HG03064 (cell line): ENCODE data around the gene KRT82.

ENCODE experiments used
- ATAC-seq: cut with Tn5 transposase; IDR thresholded peaks from one replicate; pipeline ENCODE4 v1.9.1; 2021; ENCODE audit warnings: low read depth; ENCODE audit not compliant: unreplicated experiment

KRT82 gene

GRCh38 chr12:52436000-52436827 lies 30.1 kb upstream of the KRT82 start:
- no peak for ATAC-seq

DNA sequence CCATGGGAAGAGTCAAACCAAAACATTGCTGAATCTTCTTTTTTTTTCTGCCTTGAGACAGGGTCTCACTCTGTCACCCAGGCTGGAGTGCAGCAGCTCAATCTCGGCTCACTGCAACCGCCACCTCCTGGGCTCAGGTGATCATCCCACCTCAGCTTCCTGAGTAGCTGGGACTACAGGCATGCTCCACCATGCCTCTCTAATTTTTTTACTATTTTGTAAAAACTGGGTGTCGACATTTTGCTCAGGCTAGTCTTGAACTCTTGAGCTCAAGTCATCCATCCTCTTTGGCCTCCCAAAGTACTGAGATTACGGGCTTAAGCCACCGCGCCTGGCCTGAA lies 29.5 kb upstream of the KRT82 start:
- no peak for ATAC-seq

- no peak for ATAC-seq
Observed at GRCh38 chr12:52434760-52435530, 28.8 kb upstream of the KRT82 start.

DNA sequence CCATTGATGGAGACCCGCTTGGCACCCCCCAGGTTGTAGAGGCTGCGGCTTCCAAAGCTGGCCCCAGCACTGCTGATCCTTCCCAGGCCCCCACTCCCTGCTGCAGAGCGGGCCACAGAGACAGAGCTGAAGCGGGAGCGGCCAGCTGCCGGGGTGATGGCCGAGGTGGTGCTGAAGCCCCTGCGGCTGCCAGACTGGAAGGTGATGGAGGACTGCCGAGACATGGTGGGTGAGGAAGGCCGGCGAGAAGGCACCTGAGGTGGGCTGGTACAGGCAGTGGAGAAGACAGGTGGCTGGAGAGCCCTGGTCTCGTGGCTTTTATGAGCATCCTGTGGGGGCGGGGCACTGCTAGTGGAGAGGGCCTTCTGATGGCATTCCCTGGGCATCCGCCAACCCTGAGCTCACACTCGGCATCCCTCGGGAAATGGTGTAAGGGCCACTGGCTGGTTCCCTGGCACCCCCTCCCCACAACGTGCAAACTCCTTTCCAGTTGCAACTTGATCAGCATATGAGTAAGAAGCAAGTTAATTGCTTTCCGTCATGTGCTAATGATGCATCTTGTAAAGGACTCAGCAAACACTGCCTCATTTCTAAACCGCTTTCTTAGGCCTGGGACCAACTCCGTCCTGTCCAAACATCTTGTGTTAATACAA lies 28.1 kb upstream of the KRT82 start, which contains the start of gene KRT75:
Gene KRT75, minus strand, starts transcription at position 291 of the 653 bp plus-strand sequence. Its CDS starts 67 bp downstream, at position 224.
- no peak for ATAC-seq

GRCh38 chr12:52433501-52434080 lies 27.5 kb upstream of the KRT82 start:
- ATAC-seq = no peak

- ATAC-seq = no peak
Observed at GRCh38 chr12:52432559-52433207, 26.5 kb upstream of the KRT82 start.

DNA sequence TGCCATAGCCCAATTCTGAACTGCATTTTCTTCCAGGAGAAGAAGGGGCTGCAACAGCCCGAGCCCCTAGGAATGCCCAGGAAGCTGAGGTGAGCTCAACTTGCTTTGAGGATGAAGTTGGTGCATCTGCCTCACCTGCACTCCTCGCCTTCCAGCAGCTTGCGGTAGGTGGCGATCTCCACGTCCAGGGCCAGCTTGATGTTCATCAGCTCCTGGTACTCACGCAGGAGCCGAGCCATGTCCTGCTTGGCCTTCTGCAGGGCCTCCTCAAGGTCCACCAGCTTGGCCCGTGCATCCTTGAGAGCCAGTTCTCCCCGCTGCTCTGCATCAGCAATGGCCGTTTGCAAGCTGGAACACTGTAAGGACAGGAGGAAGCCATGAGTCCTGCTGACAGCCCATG lies 22.0 kb upstream of the KRT82 start:
- ATAC-seq = no peak

DNA sequence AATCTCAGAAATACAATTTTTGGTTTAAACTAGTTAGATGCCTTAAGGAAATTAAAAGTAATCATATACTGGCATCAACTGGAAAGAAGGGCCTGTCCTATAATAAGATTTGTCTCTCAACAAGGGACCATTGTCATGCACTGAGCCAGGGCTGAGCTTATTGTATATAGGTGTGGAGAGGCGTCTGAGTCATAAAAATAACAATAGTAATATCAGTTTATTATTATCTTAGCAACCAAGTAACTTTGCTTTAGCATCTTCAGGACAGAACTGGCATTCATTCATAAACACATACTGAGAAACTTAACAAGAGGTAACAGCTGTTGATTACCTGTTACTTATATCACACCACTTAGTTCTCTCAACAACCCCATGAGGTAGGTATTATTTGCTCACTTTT lies 20.9 kb upstream of the KRT82 start:
- no peak for ATAC-seq

GRCh38 chr12:52426034-52426433 lies 19.9 kb upstream of the KRT82 start:
- ATAC-seq = no peak

DNA sequence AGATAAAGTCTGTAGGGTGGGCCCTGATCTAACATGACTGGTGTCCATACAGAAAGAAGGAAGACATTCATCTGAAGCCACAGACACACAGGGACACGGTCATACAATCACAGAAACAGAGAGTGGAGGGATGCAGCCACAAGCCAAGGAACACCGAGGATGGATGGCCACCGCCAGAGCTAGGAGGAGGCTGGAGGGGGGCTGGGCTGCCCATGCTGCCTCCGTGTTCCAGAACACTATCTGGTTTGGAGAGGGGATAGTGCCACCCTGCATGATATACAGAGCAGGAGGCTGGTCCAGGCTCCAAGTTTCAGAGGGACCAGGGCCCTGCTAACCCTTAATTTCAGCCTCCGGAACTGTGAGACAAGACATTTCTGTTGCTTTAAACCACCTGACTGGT lies 19.3 kb upstream of the KRT82 start:
- no peak for ATAC-seq

- no peak for ATAC-seq
Observed at GRCh38 chr12:52423661-52424500, 17.7 kb upstream of the KRT82 start.

DNA sequence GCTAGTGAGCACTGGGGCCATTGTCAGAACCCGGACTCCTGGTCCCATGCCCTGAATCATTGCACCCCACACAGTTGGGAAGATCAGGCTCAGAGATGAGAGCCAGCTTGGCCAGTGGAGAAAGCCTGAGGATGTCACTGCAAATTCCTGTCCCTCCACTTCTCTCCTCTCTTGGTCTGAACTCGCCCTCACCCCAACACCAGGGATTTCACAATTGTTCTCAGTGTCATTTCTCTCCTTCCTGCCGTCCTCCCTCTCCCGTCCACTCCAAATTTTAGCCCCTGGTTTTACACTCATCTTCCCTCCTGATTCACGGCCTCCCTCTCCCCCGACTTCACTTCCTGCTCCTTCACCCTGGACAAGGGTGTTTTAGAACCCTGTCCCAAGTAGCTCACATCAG lies 16.9 kb upstream of the KRT82 start:
- ATAC-seq = no peak

DNA sequence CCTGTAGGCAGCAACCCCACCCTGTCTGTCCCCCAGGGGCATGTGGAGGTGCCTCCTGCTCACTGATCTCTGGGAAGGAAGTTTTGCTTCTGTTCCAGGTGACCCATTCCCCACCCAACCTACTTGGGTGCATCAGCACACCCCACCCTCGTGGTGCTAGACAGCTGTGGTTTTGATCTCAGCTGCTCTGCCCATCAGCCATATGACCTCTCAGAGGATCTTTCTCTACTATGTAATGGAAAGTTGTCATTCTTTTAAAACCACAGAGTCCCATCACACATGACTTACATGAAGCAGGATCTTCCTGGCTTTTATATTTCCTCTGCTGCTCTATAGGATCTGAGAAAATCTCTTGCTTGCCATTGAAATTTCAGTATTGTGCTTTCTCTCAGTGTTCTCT lies 13.5 kb upstream of the KRT82 start:
- ATAC-seq = no peak

DNA sequence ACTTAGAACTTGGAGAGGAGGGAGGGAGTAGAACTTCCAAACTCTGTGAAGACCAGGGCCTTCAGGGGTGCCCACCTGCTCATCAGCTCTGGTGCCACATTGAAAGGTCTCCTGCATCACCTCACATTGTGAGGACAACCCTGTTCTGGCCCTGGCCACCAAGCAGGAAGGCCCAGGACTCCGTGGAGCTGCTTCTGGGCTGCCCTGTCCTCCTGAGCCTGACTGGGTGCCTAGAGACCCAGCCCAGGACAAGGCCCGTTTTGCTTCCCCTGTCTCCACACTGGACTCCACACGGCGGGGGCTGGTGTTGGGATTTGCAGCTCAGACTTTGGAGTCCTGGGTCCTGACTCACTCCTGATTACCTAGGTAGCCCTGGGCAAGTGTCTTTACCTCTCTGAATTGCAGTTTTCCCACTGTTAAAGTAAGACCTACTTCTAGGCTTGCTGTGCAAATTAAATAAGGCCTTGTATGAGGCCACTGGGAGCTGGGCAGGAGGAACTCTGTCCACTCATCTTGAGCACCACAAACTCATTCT lies 12.5 kb upstream of the KRT82 start:
- no peak for ATAC-seq

GRCh38 chr12:52417740-52418139 lies 11.6 kb upstream of the KRT82 start:
- no peak for ATAC-seq

DNA sequence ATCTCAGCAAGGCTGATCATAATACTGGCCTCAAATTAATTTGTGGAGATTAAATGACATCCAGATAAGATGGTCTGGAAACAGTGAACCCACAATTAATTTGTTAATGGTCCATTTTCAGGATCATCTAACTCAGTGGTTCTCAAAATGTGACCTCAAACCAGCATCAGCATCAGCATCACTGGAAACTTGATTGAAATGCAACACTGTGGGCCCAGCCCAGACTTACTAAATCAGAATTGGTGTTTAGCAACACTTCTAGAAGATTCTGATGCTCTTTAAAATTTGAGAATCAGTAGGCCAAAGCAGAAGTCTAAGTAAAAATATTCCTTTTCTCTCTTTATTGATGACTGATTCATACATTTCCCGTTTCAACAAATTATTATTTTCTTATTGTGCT lies 10.7 kb upstream of the KRT82 start:
- ATAC-seq = no peak

GRCh38 chr12:52415870-52416750 lies 10.0 kb upstream of the KRT82 start:
- no peak for ATAC-seq

GRCh38 chr12:52414936-52415335 lies 8.8 kb upstream of the KRT82 start:
- ATAC-seq = no peak
